IMR-90 (cell line): ENCODE measurements around the gene ACSL6. TPM values are rescaled to one million over a fixed set of nuclear protein-coding genes. Genes with fewer than 3 reads are reported as not detected.

ENCODE experiments used
- ATAC-seq: fragments of 200-7000 bp; cut with Tn5 transposase; 2 replicates; pipeline ENCODE4 v1.9.1; 2020; ENCODE audit warnings: low read depth, mild to moderate bottlenecking, moderate library complexity
- BruUV-seq: library from RNA; stranded (reverse); fragments of 400-500 nt; replicated peaks from 2 replicates; lab custom pipeline; 2021; lab: Mats Ljungman, UMichigan
- CTCF ChIA-PET: fragments of 300-600 bp; formaldehyde crosslinking; extraction: SDS; loops from one replicate; lab custom pipeline; 2021; ENCODE audit warnings: antibody characterized with exemption; lab: Yijun Ruan, JAX
- POLR2A ChIA-PET: fragments of 300-600 bp; sonication (Branson Sonifier 250); formaldehyde crosslinking; loops from one replicate; lab custom pipeline; 2022; ENCODE audit warnings: antibody characterized with exemption; ENCODE audit not compliant: unreplicated experiment; lab: Charles Lee
- DNase-seq: peaks from one replicate; pipeline ENCODE4 v3.0.0; 2013
- H2AFZ ChIP-seq: replicated peaks from 2 replicates; pipeline ENCODE3; 2013; ENCODE audit warnings: low read length, mild to moderate bottlenecking; ENCODE audit not compliant: poor library complexity
- H2AK5ac ChIP-seq: 2 replicates; pipeline ENCODE4 v1.6.1; 2013; ENCODE audit warnings: low read depth, low read length, inconsistent platforms
- H2AK9ac ChIP-seq: replicated peaks from 2 replicates; pipeline ENCODE3; 2013; ENCODE audit warnings: mild to moderate bottlenecking, low read depth, low read length, moderate library complexity; ENCODE audit not compliant: poor library complexity
- H2BK120ac ChIP-seq: 2 replicates; pipeline ENCODE4 v1.6.1; 2013; ENCODE audit warnings: low read depth, low read length, inconsistent platforms
- H2BK15ac ChIP-seq: 3 replicates; pipeline ENCODE4 v1.6.1; 2013; ENCODE audit warnings: low read depth, low read length, inconsistent platforms
- H2BK20ac ChIP-seq: 2 replicates; pipeline ENCODE4 v1.6.1; 2013; ENCODE audit warnings: low read depth, mild to moderate bottlenecking, inconsistent platforms, low read length, moderate library complexity
- H2BK5ac ChIP-seq: 2 replicates; pipeline ENCODE4 v1.6.1; 2013; ENCODE audit warnings: mild to moderate bottlenecking, low read depth, low read length, inconsistent platforms; ENCODE audit not compliant: poor library complexity, severe bottlenecking
- H3K14ac ChIP-seq: replicated peaks from 2 replicates; pipeline ENCODE4 v1.6.1; 2013; ENCODE audit warnings: low read depth, low read length, inconsistent platforms
- H3K18ac ChIP-seq: 2 replicates; pipeline ENCODE4 v1.6.1; 2013; ENCODE audit warnings: low read depth, low read length, control low read depth
- H3K23ac ChIP-seq: 2 replicates; pipeline ENCODE4 v1.6.1; 2013; ENCODE audit warnings: low read depth, low read length, inconsistent platforms
- H3K27ac ChIP-seq: 2 replicates; pipeline ENCODE4 v1.5.1; 2013; ENCODE audit warnings: mild to moderate bottlenecking, control low read depth, low read length; ENCODE audit not compliant: insufficient read depth
- H3K27me3 ChIP-seq: 2 replicates; pipeline ENCODE4 v1.6.1; 2013; ENCODE audit warnings: low read length; ENCODE audit not compliant: control insufficient read depth, insufficient read depth
- H3K36me3 ChIP-seq: 2 replicates; pipeline ENCODE4 v1.6.1; 2013; ENCODE audit warnings: low read length, mixed read lengths; ENCODE audit not compliant: control insufficient read depth, insufficient read depth
- H3K4ac ChIP-seq: 2 replicates; pipeline ENCODE4 v1.6.1; 2013; ENCODE audit warnings: low read depth, low read length, inconsistent platforms
- H3K4me1 ChIP-seq: 2 replicates; pipeline ENCODE4 v1.6.1; 2013; ENCODE audit warnings: low read length, mixed read lengths; ENCODE audit not compliant: control insufficient read depth, insufficient read depth
- H3K4me2 ChIP-seq: 2 replicates; pipeline ENCODE4 v1.6.1; 2013; ENCODE audit warnings: low read depth, mild to moderate bottlenecking, control low read depth, low read length, moderate library complexity
- H3K4me3 ChIP-seq: 2 replicates; pipeline ENCODE4 v1.5.1; 2013; ENCODE audit warnings: low read depth, mild to moderate bottlenecking, control low read depth, low read length, moderate library complexity; ENCODE audit not compliant: insufficient read depth
- H3K56ac ChIP-seq: 2 replicates; pipeline ENCODE4 v1.6.1; 2013; ENCODE audit warnings: low read length, inconsistent platforms; ENCODE audit not compliant: insufficient read depth; ENCODE audit errors: extremely low read depth
- H3K79me1 ChIP-seq, 2 experiments: 2 replicates each; pipeline ENCODE4 v1.6.1; 2013; ENCODE audit warnings: low read length in 2 of 2, inconsistent platforms in 1 of 2, low read depth in 1 of 2
- H3K9ac ChIP-seq: 2 replicates; pipeline ENCODE4 v1.6.1; 2013; ENCODE audit warnings: low read depth, low read length, control low read depth
- H3K9me1 ChIP-seq: 2 replicates; pipeline ENCODE4 v1.6.1; 2013; ENCODE audit warnings: low read length, inconsistent platforms; ENCODE audit not compliant: insufficient read depth
- H3K9me3 ChIP-seq: 2 replicates; pipeline ENCODE4 v1.6.1; 2013; ENCODE audit warnings: low read length; ENCODE audit not compliant: control insufficient read depth, insufficient read depth
- H4K20me1 ChIP-seq: 2 replicates; pipeline ENCODE4 v1.6.1; 2013; ENCODE audit warnings: low read length, inconsistent platforms; ENCODE audit not compliant: insufficient read depth
- H4K5ac ChIP-seq: 2 replicates; pipeline ENCODE4 v1.6.1; 2013; ENCODE audit warnings: mild to moderate bottlenecking, low read depth, low read length, control low read depth
- H4K8ac ChIP-seq, 2 experiments: 2 replicates each; pipeline ENCODE4 v1.6.1; 2013; ENCODE audit warnings: low read depth in 2 of 2, low read length in 2 of 2, control low read depth in 1 of 2, inconsistent platforms in 1 of 2
- H4K91ac ChIP-seq: 2 replicates; pipeline ENCODE4 v1.6.1; 2013; ENCODE audit warnings: low read depth, low read length, inconsistent platforms; ENCODE audit not compliant: insufficient read depth
- BHLHE40 ChIP-seq: fragments of 150-350 bp; IDR thresholded peaks from 2 replicates; pipeline ENCODE4 v1.6.1; 2016; ENCODE audit warnings: mild to moderate bottlenecking, low read depth, low read length
- CEBPB ChIP-seq: IDR thresholded peaks from 2 replicates; pipeline ENCODE4 v1.6.1; 2012; ENCODE audit warnings: low read depth, low read length, improper control_type of control experiment
- CHD1 ChIP-seq: IDR thresholded peaks from 2 replicates; pipeline ENCODE4 v1.6.1; 2012; ENCODE audit warnings: low read depth, low read length, improper control_type of control experiment
- FOS ChIP-seq: fragments of 150-350 bp; IDR thresholded peaks from 2 replicates; pipeline ENCODE4 v1.6.1; 2016; ENCODE audit warnings: low read depth, low read length
- MAFK ChIP-seq: IDR thresholded peaks from 2 replicates; pipeline ENCODE4 v1.6.1; 2012; ENCODE audit warnings: low read depth, low read length, improper control_type of control experiment
- MAZ ChIP-seq: IDR thresholded peaks from 2 replicates; pipeline ENCODE4 v1.6.1; 2012; ENCODE audit warnings: low read depth, mild to moderate bottlenecking, low read length, improper control_type of control experiment, moderate library complexity, borderline replicate concordance
- MXI1 ChIP-seq: IDR thresholded peaks from 2 replicates; pipeline ENCODE4 v1.6.1; 2012; ENCODE audit warnings: low read depth, mild to moderate bottlenecking, low read length, moderate library complexity, borderline replicate concordance
- NFE2L2 ChIP-seq: fragments of 150-350 bp; IDR thresholded peaks from 2 replicates; pipeline ENCODE4 v1.6.1; 2016; ENCODE audit warnings: low read depth, mild to moderate bottlenecking, low read length
- POLR2A ChIP-seq: IDR thresholded peaks from 2 replicates; pipeline ENCODE4 v1.6.1; 2012; ENCODE audit warnings: mild to moderate bottlenecking, low read depth, low read length
- RAD21 ChIP-seq: IDR thresholded peaks from 2 replicates; pipeline ENCODE4 v1.6.1; 2012; ENCODE audit warnings: low read length, improper control_type of control experiment
- RCOR1 ChIP-seq: IDR thresholded peaks from 2 replicates; pipeline ENCODE4 v1.6.1; 2012; ENCODE audit warnings: mild to moderate bottlenecking, low read length, improper control_type of control experiment; ENCODE audit not compliant: insufficient replicate concordance
- RFX5 ChIP-seq: IDR thresholded peaks from 2 replicates; pipeline ENCODE4 v1.8.0; 2012; ENCODE audit warnings: low read depth, mild to moderate bottlenecking, low read length, moderate library complexity
- SMC3 ChIP-seq: fragments of 150-350 bp; IDR thresholded peaks from 2 replicates; pipeline ENCODE4 v1.6.1; 2016; ENCODE audit warnings: low read depth, mild to moderate bottlenecking, antibody characterized with exemption, low read length, moderate library complexity
- WGBS, 2 experiments: methylation state at CpG; one replicate each; pipeline versions ENCODE4 v1.1.5 to v1.1.7; 2013; ENCODE audit warnings: missing lambda C conversion rate in 2 of 2; ENCODE audit not compliant: insufficient read length in 1 of 2; ENCODE audit errors: extremely low coverage in 2 of 2; 5-methylcytosine and 5-hydroxymethylcytosine counted together
- dilution Hi-C: fragments of 300-500 bp; cut with HindIII; formaldehyde crosslinking; loops from one replicate; pipeline ENCODE4 v1.14.3; 2018; ENCODE audit warnings: low sequenced_read_pairs; ENCODE audit not compliant: unreplicated experiment
- in situ Hi-C: fragments of 300-500 bp; cut with MboI; formaldehyde crosslinking; loops from 3 replicates; pipeline ENCODE4 v1.14.3; 2019; ENCODE audit warnings: low sequenced_read_pairs, inconsistent platforms, mixed read lengths
- intact Hi-C: fragments of 100-400 bp; cut with micrococcal nuclease; formaldehyde crosslinking; loops from 2 replicates; pipeline ENCODE4 v1.10.0; 2022
- polyA plus RNA-seq, 3 experiments: library from polyadenylated mRNA; depleted of rRNA; stranded (reverse); fragments of >200 nt; gene quantifications; 2 replicates each; pipeline ENCODE4 v1.2.3, GENCODE V29; 2012; ENCODE audit warnings: low replicate concordance in 1 of 3
- total RNA-seq: library from RNA; depleted of rRNA; stranded (reverse); fragments of >200 nt; gene quantifications from 2 replicates; pipeline ENCODE4 v1.2.3, GENCODE V29; 2012
- TF ChIP-seq, protein P1 (sequence below): fragments of 150-350 bp; IDR thresholded peaks from 2 replicates; pipeline ENCODE4 v1.6.1; 2017; ENCODE audit warnings: mild to moderate bottlenecking, antibody characterized with exemption, low read length, low read depth
- TF ChIP-seq, protein P2 (sequence below): fragments of 150-350 bp; IDR thresholded peaks from 2 replicates; pipeline ENCODE4 v1.6.1; 2016; ENCODE audit warnings: low read depth, mild to moderate bottlenecking, low read length, moderate library complexity, borderline replicate concordance
- TF ChIP-seq, protein P3 (sequence below): conservative IDR thresholded peaks from 2 replicates; pipeline ENCODE4 v1.5.1; 2012; ENCODE audit warnings: mild to moderate bottlenecking, low read depth, low read length, improper control_type of control experiment

ACSL6 gene
- total and polyA plus RNA-seq, 2 of the 4 experiments (the other 2 are of a cell fraction) = not detected

- CTCF ChIA-PET = no interaction called here
- in situ Hi-C loops = no loop called here
These were observed 1.7 kb upstream of the ACSL6 start for GRCh38 chr5:132013006-132013689.

More at GRCh38 chr5:132013006-132013689, 1.7 kb upstream of the ACSL6 start:
- H3K4me2 ChIP-seq = no peak overlapping the region
- no peak overlapping the region for H3K4me3 ChIP-seq
- H2AK5ac ChIP-seq = no peak overlapping the region
- no peak overlapping the region for H4K8ac ChIP-seq
- TF ChIP-seq BHLHE40 (no peak), RFX5 (no peak), MAZ (no peak), RCOR1 (no peak), CEBPB (no peak), RAD21 (no peak), CHD1 (no peak), SMC3 (no peak), POLR2A (no peak), MAFK (no peak), MXI1 (no peak), FOS (no peak), NFE2L2 (no peak)
- TF ChIP-seq, protein P1, sequence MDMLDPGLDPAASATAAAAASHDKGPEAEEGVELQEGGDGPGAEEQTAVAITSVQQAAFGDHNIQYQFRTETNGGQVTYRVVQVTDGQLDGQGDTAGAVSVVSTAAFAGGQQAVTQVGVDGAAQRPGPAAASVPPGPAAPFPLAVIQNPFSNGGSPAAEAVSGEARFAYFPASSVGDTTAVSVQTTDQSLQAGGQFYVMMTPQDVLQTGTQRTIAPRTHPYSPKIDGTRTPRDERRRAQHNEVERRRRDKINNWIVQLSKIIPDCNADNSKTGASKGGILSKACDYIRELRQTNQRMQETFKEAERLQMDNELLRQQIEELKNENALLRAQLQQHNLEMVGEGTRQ = no peak
- TF ChIP-seq, protein P2, sequence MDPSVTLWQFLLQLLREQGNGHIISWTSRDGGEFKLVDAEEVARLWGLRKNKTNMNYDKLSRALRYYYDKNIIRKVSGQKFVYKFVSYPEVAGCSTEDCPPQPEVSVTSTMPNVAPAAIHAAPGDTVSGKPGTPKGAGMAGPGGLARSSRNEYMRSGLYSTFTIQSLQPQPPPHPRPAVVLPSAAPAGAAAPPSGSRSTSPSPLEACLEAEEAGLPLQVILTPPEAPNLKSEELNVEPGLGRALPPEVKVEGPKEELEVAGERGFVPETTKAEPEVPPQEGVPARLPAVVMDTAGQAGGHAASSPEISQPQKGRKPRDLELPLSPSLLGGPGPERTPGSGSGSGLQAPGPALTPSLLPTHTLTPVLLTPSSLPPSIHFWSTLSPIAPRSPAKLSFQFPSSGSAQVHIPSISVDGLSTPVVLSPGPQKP = no peak
- TF ChIP-seq, protein P3, sequence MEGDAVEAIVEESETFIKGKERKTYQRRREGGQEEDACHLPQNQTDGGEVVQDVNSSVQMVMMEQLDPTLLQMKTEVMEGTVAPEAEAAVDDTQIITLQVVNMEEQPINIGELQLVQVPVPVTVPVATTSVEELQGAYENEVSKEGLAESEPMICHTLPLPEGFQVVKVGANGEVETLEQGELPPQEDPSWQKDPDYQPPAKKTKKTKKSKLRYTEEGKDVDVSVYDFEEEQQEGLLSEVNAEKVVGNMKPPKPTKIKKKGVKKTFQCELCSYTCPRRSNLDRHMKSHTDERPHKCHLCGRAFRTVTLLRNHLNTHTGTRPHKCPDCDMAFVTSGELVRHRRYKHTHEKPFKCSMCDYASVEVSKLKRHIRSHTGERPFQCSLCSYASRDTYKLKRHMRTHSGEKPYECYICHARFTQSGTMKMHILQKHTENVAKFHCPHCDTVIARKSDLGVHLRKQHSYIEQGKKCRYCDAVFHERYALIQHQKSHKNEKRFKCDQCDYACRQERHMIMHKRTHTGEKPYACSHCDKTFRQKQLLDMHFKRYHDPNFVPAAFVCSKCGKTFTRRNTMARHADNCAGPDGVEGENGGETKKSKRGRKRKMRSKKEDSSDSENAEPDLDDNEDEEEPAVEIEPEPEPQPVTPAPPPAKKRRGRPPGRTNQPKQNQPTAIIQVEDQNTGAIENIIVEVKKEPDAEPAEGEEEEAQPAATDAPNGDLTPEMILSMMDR = no peak
- peaks cover 5% of the 10 kb centered on the region; the same call in 1 of the 2 replicates for H4K20me1 ChIP-seq
- WGBS, 2 experiments = 93% methylated on average over 3 of the region's 5 CpGs; no CpG with 5 or more reads in 1 of the 2 experiments
- no peak overlapping the region for H2BK5ac ChIP-seq
- ATAC-seq (no peak), DNase-seq (no peak)
- POLR2A ChIA-PET = no interaction called here
- no peak overlapping the region for H2BK20ac ChIP-seq
- H3K56ac ChIP-seq = no peak overlapping the region
- H3K4ac ChIP-seq = no peak overlapping the region
- intact Hi-C loops = no loop called here
- no peak overlapping the region for H3K23ac ChIP-seq
- H2BK120ac ChIP-seq = no peak overlapping the region
- H3K9ac ChIP-seq = no peak overlapping the region
- peaks cover 55% of the 10 kb centered on the region for H3K27me3 ChIP-seq
- no peaks in the 10 kb centered on the region for H3K79me1 ChIP-seq
- no peaks in the 10 kb centered on the region for H3K9me3 ChIP-seq
- no peak overlapping the region for H4K91ac ChIP-seq
- dilution Hi-C loops = no loop called here
- H3K27ac ChIP-seq = no peak overlapping the region
- H2BK15ac ChIP-seq = no peak overlapping the region
- H3K9me1 ChIP-seq = 0 out of 2 replicates have a peak, but pooled peaks cover 4% of the 10 kb centered on the region
- no peaks in the 10 kb centered on the region for H3K4me1 ChIP-seq
- H4K5ac ChIP-seq = no peak overlapping the region
- H2AK9ac ChIP-seq = no peak overlapping the region
- H3K36me3 ChIP-seq = no peaks in the 10 kb centered on the region
- no peak overlapping the region for H3K14ac ChIP-seq
- no TSS peak for BruUV-seq
- no peak overlapping the region for H3K18ac ChIP-seq
- no peak overlapping the region for H2AFZ ChIP-seq
